Astrocyte (in vitro differentiated cells and primary cell): ENCODE results near the gene RALY. TPM values are rescaled to one million over a fixed set of nuclear protein-coding genes. Genes with fewer than 3 reads are reported as not detected.

Experiments used
- DNase-seq: peaks from one replicate; pipeline ENCODE4 v3.0.0-alpha.2; 2010; ENCODE audit warnings: low read depth
- FAIRE-seq: peaks from 2 replicates; lab custom pipeline; 2011; peaks lifted over from hg19 to GRCh38; lab: Jason Lieb, UNC
- H2AFZ ChIP-seq: 2 replicates; pipeline ENCODE4 v1.6.0; 2012; ENCODE audit warnings: low read depth, low read length, inconsistent platforms
- H3K27ac ChIP-seq: 2 replicates; pipeline ENCODE4 v1.5.1; 2011; ENCODE audit warnings: low read depth, low read length, inconsistent platforms
- H3K27me3 ChIP-seq: 2 replicates; pipeline ENCODE4 v1.6.0; 2011; ENCODE audit warnings: low read length, inconsistent platforms; ENCODE audit not compliant: insufficient read depth
- H3K36me3 ChIP-seq: 2 replicates; pipeline ENCODE4 v1.5.1; 2011; ENCODE audit warnings: low read length, inconsistent platforms; ENCODE audit not compliant: insufficient read depth
- H3K4me1 ChIP-seq: 2 replicates; pipeline ENCODE4 v1.5.1; 2011; ENCODE audit warnings: low read length, inconsistent platforms; ENCODE audit not compliant: insufficient read depth
- H3K4me2 ChIP-seq: 2 replicates; pipeline ENCODE4 v1.6.0; 2012; ENCODE audit warnings: low read length, inconsistent platforms
- H3K4me3 ChIP-seq: 2 replicates; pipeline ENCODE4 v1.5.1; 2011; ENCODE audit warnings: low read depth, mild to moderate bottlenecking, low read length, inconsistent platforms; ENCODE audit not compliant: insufficient read depth
- H3K79me2 ChIP-seq: 2 replicates; pipeline ENCODE4 v1.6.0; 2012; ENCODE audit warnings: mild to moderate bottlenecking, low read length, inconsistent platforms; ENCODE audit not compliant: insufficient read depth
- H3K9ac ChIP-seq: 2 replicates; pipeline ENCODE4 v1.6.0; 2012; ENCODE audit warnings: mild to moderate bottlenecking, low read length, inconsistent platforms
- H3K9me3 ChIP-seq: 2 replicates; pipeline ENCODE4 v1.5.1; 2012; ENCODE audit warnings: low read depth, mild to moderate bottlenecking, low read length, inconsistent platforms; ENCODE audit not compliant: insufficient read depth
- H4K20me1 ChIP-seq: 2 replicates; pipeline ENCODE4 v1.6.0; 2012; ENCODE audit warnings: low read length, inconsistent platforms; ENCODE audit not compliant: insufficient read depth
- H3K27ac Mint-ChIP-seq: one replicate; pipeline ENCODE4 v1.8.0; 2021; ENCODE audit warnings: mild to moderate bottlenecking, mixed read lengths; ENCODE audit not compliant: unreplicated experiment
- H3K27me3 Mint-ChIP-seq: one replicate; pipeline ENCODE4 v1.8.0; 2021; ENCODE audit warnings: low read depth, mixed read lengths; ENCODE audit not compliant: unreplicated experiment
- H3K36me3 Mint-ChIP-seq: one replicate; pipeline ENCODE4 v1.8.0; 2021; ENCODE audit warnings: low read depth, mixed read lengths; ENCODE audit not compliant: unreplicated experiment
- H3K4me1 Mint-ChIP-seq: one replicate; pipeline ENCODE4 v1.8.0; 2021; ENCODE audit warnings: low read depth, mixed read lengths; ENCODE audit not compliant: unreplicated experiment
- H3K4me3 Mint-ChIP-seq: one replicate; pipeline ENCODE4 v1.8.0; 2021; ENCODE audit warnings: mild to moderate bottlenecking, moderate library complexity, mixed read lengths; ENCODE audit not compliant: unreplicated experiment
- H3K9me3 Mint-ChIP-seq: one replicate; pipeline ENCODE4 v1.8.0; 2021; ENCODE audit warnings: mild to moderate bottlenecking, mixed read lengths; ENCODE audit not compliant: unreplicated experiment
- CTCF ChIP-seq: IDR thresholded peaks from 2 replicates; pipeline ENCODE4 v1.5.1; 2011; ENCODE audit warnings: low read depth, mild to moderate bottlenecking, inconsistent platforms, low read length, moderate library complexity; ENCODE audit not compliant: insufficient read depth
- EZH2 ChIP-seq: IDR thresholded peaks from 2 replicates; pipeline ENCODE4 v1.6.1; 2012; ENCODE audit warnings: mild to moderate bottlenecking, low read length, inconsistent platforms; ENCODE audit not compliant: insufficient read depth
- total RNA-seq: library from RNA; stranded (reverse); gene quantifications from 2 replicates; pipeline ENCODE4 v1.2.1, GENCODE V29; 2021

The RALY gene
- total RNA-seq, 1 donor from 2014 or later, result 105 TPM

- no peak overlapping the region for H3K4me2 ChIP-seq
- no peaks in the 10 kb centered on the region for H3K36me3 Mint-ChIP-seq
- H3K9me3 Mint-ChIP-seq, result peaks cover 5% of the 10 kb centered on the region
- peaks cover 4% of the 10 kb centered on the region for H3K9me3 ChIP-seq
- no peak overlapping the region for H3K4me3 Mint-ChIP-seq
- H3K36me3 ChIP-seq, result no peaks in the 10 kb centered on the region
- H3K4me1 Mint-ChIP-seq, result no peaks in the 10 kb centered on the region
- H3K27me3 Mint-ChIP-seq, result peaks cover 14% of the 10 kb centered on the region
- H4K20me1 ChIP-seq, result no peaks in the 10 kb centered on the region
- DNase-seq, result no peak
- H3K4me3 ChIP-seq, result no peak overlapping the region
- no peaks in the 10 kb centered on the region for H3K4me1 ChIP-seq
- H3K79me2 ChIP-seq, result no peaks in the 10 kb centered on the region
- H3K27ac Mint-ChIP-seq, result no peak overlapping the region
- no peak overlapping the region for H3K9ac ChIP-seq
- H2AFZ ChIP-seq, result no peak overlapping the region
- no peak for FAIRE-seq
- TF ChIP-seq CTCF, result no peak
- TF ChIP-seq EZH2, result no peak
- H3K27me3 ChIP-seq, result peaks cover 10% of the 10 kb centered on the region
- H3K27ac ChIP-seq, result no peak overlapping the region
Observed at GRCh38 chr20:33976959-33977358, 16.8 kb upstream of the RALY start.

DNA sequence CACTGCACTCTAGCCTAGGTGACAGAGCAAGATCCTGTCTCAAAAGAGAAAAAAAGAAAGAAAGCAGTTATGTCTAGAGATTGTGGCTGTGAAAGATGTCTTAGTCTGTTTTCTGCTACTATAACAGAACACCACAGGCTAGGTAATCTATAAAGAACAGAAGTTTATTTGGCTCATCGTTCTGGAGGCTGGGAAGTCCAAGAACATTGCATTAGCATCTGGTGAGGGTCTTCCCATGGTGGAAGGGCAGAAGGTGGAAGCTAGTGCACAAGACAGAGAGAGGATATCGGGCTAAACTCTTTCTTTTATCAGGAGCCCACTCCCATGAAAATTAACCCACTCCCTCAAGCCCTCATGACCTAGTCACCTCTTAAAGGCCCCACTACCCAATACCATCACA is 16.2 kb upstream of the RALY start:
- H2AFZ ChIP-seq, result no peak overlapping the region
- no peaks in the 10 kb centered on the region for H3K4me1 ChIP-seq
- peaks cover 10% of the 10 kb centered on the region for H3K27me3 ChIP-seq
- H3K9me3 ChIP-seq, result peaks cover 4% of the 10 kb centered on the region
- DNase-seq, result no peak
- FAIRE-seq, result no peak
- Mint-ChIP-seq H3K36me3 (no peaks in the 10 kb centered on the region), H3K4me3 (no peak overlapping the region), H3K27ac (no peak overlapping the region), H3K27me3 (peaks cover 14% of the 10 kb centered on the region), H3K9me3 (peaks cover 5% of the 10 kb centered on the region), H3K4me1 (no peaks in the 10 kb centered on the region)
- no peak overlapping the region for H3K4me2 ChIP-seq
- no peaks in the 10 kb centered on the region for H4K20me1 ChIP-seq
- TF ChIP-seq EZH2 (no peak), CTCF (no peak)
- no peak overlapping the region for H3K4me3 ChIP-seq
- no peaks in the 10 kb centered on the region for H3K36me3 ChIP-seq
- no peaks in the 10 kb centered on the region for H3K79me2 ChIP-seq
- H3K27ac ChIP-seq, result no peak overlapping the region
- no peak overlapping the region for H3K9ac ChIP-seq

GRCh38 chr20:33979094-33979493 is 14.6 kb upstream of the RALY start:
- no peaks in the 10 kb centered on the region for H3K4me1 ChIP-seq
- no peak overlapping the region for H3K4me3 ChIP-seq
- H3K4me2 ChIP-seq, result no peak overlapping the region
- DNase-seq (no peak), FAIRE-seq (no peak)
- H3K9me3 ChIP-seq, result peaks cover 4% of the 10 kb centered on the region
- H3K9ac ChIP-seq, result no peak overlapping the region
- Mint-ChIP-seq H3K9me3 (peaks cover 2% of the 10 kb centered on the region), H3K36me3 (no peaks in the 10 kb centered on the region), H3K4me1 (no peaks in the 10 kb centered on the region), H3K4me3 (no peak overlapping the region), H3K27me3 (peaks cover 12% of the 10 kb centered on the region), H3K27ac (no peak overlapping the region)
- no peaks in the 10 kb centered on the region for H3K79me2 ChIP-seq
- TF ChIP-seq CTCF (no peak), EZH2 (no peak)
- peaks cover 12% of the 10 kb centered on the region for H3K27me3 ChIP-seq
- no peak overlapping the region for H2AFZ ChIP-seq
- H3K36me3 ChIP-seq, result no peaks in the 10 kb centered on the region
- H3K27ac ChIP-seq, result no peak overlapping the region
- H4K20me1 ChIP-seq, result no peaks in the 10 kb centered on the region
